HCT116 (cell line): ENCODE results near the gene TRAIP. TPM values are rescaled to one million over a fixed set of nuclear protein-coding genes. Genes with fewer than 3 reads are reported as not detected.

Experiments
- ATAC-seq: fragments of 200-7000 bp; cut with Tn5 transposase; 2 replicates; pipeline ENCODE4 v1.9.1; 2020; ENCODE audit warnings: mild to moderate bottlenecking, moderate library complexity
- BruUV-seq: library from RNA; stranded (reverse); fragments of 400-500 nt; replicated peaks from 2 replicates; lab custom pipeline; 2021; lab: Mats Ljungman, UMichigan
- CTCF ChIA-PET: fragments of 300-600 bp; sonication (Branson Sonifier 250); formaldehyde crosslinking; loops from one replicate; lab custom pipeline; 2021; ENCODE audit warnings: antibody characterized with exemption; lab: Charles Lee
- POLR2A ChIA-PET: fragments of 300-600, 350-600 bp; sonication (Branson Sonifier 250); formaldehyde crosslinking; loops from one replicate; lab custom pipeline; 2021; ENCODE audit warnings: antibody characterized with exemption; lab: Charles Lee
- RAD21 ChIA-PET, 2 experiments: fragments of 300-600 bp; sonication (Branson Sonifier 250); formaldehyde crosslinking; loops; one replicate each; lab custom pipeline; 2023; ENCODE audit warnings: low total read pairs in 2 of 2; ENCODE audit not compliant: uncharacterized antibody in 2 of 2, unreplicated experiment in 2 of 2, low non-redundant PET in 1 of 2; lab: Charles Lee
- DNase-seq: peaks from one replicate; pipeline ENCODE4 v3.0.0-alpha.2; 2010; ENCODE audit warnings: low read depth, low spot score
- H2AFZ ChIP-seq: fragments of 200-600 bp; shearing (Covaris generic), sonication (generic); 2 replicates; pipeline ENCODE4 v1.6.1; 2017; ENCODE audit warnings: low read depth, mixed run types, mixed read lengths, antibody characterized with exemption, low read length; ENCODE audit not compliant: poor library complexity, severe bottlenecking
- H3K27ac ChIP-seq: 2 replicates; pipeline ENCODE4 v1.5.1; 2012; ENCODE audit warnings: low read depth, low read length
- H3K27me3 ChIP-seq: fragments of 200-600 bp; sonication (generic); 2 replicates; pipeline ENCODE4 v1.6.1; 2016; ENCODE audit warnings: mixed run types, low read length, mixed read lengths; ENCODE audit not compliant: insufficient read depth
- H3K36me3 ChIP-seq, 2 experiments: fragments of 200-500 bp in 1 of 2; fragments of 200-600 bp in 1 of 2; sonication (Bioruptor generic) in 1 of 2; sonication (generic) in 1 of 2; 2 replicates each; pipeline versions ENCODE4 v1.5.1 to v1.6.1; 2014 to 2016; ENCODE audit warnings: low read length in 2 of 2, inconsistent platforms in 1 of 2, mixed read lengths in 1 of 2, mixed run types in 1 of 2; ENCODE audit not compliant: insufficient read depth in 2 of 2, control insufficient read depth in 1 of 2
- H3K4me1 ChIP-seq, 2 experiments: fragments of 200-600 bp in 1 of 2; sonication (generic) in 1 of 2; 2 replicates each; pipeline versions ENCODE4 v1.5.1 to v1.6.1; 2012 to 2017; ENCODE audit warnings: low read length in 2 of 2, inconsistent platforms in 1 of 2, mild to moderate bottlenecking in 1 of 2, mixed read lengths in 1 of 2, mixed run types in 1 of 2, moderate library complexity in 1 of 2; ENCODE audit not compliant: insufficient read depth in 2 of 2, control insufficient read depth in 1 of 2
- H3K4me2 ChIP-seq: fragments of 200-600 bp; sonication (generic); 2 replicates; pipeline ENCODE4 v1.6.1; 2017; ENCODE audit warnings: mixed run types, low read length, mixed read lengths
- H3K4me3 ChIP-seq, 2 experiments: fragments of 200-600 bp in 1 of 2; sonication (generic) in 1 of 2; replicated peaks in 1 of 2; 2 replicates each; pipeline ENCODE4 v1.5.1; 2011 to 2016; ENCODE audit warnings: low read length in 2 of 2, control low read depth in 1 of 2, low read depth in 1 of 2, mild to moderate bottlenecking in 1 of 2, mixed read lengths in 1 of 2, mixed run types in 1 of 2
- H3K79me2 ChIP-seq: fragments of 200-600 bp; sonication (generic); 2 replicates; pipeline ENCODE4 v1.6.1; 2017; ENCODE audit warnings: mild to moderate bottlenecking, mixed run types, low read length, moderate library complexity, mixed read lengths; ENCODE audit not compliant: insufficient read depth
- H3K9ac ChIP-seq: fragments of 200-600 bp; sonication (generic); 2 replicates; pipeline ENCODE4 v1.6.1; 2016; ENCODE audit warnings: low read length, mixed read lengths
- H3K9me2 ChIP-seq: fragments of 200-600 bp; sonication (generic), shearing (Covaris generic); 2 replicates; pipeline ENCODE4 v1.6.1; 2017; ENCODE audit warnings: mixed run types, mild to moderate bottlenecking, moderate library complexity; ENCODE audit not compliant: insufficient read depth
- H3K9me3 ChIP-seq, 2 experiments: fragments of 200-500 bp in 1 of 2; fragments of 200-600 bp in 1 of 2; sonication (Bioruptor generic) in 1 of 2; sonication (generic) in 1 of 2; 2 replicates each; pipeline ENCODE4 v1.6.1; 2014 to 2017; ENCODE audit warnings: low read length in 2 of 2, mixed read lengths in 2 of 2, inconsistent platforms in 1 of 2, low read depth in 1 of 2, mild to moderate bottlenecking in 1 of 2, mixed run types in 1 of 2, moderate library complexity in 1 of 2; ENCODE audit not compliant: control insufficient read depth in 1 of 2, insufficient read depth in 1 of 2
- H4K20me1 ChIP-seq: fragments of 200-600 bp; sonication (generic), shearing (Covaris generic); 2 replicates; pipeline ENCODE4 v1.6.1; 2017; ENCODE audit warnings: mixed run types, mild to moderate bottlenecking, moderate library complexity; ENCODE audit not compliant: insufficient read depth
- CEBPB ChIP-seq: IDR thresholded peaks from 2 replicates; pipeline ENCODE4 v1.6.1; 2012; ENCODE audit warnings: low read depth
- FOSL1 ChIP-seq: IDR thresholded peaks from 2 replicates; pipeline ENCODE4 v1.6.1; 2012; ENCODE audit warnings: low read depth
- JUND ChIP-seq: IDR thresholded peaks from 2 replicates; pipeline ENCODE4 v1.6.1; 2012
- POLR2A ChIP-seq: IDR thresholded peaks from 2 replicates; pipeline ENCODE4 v1.7.0; 2011; ENCODE audit warnings: borderline replicate concordance; ENCODE audit not compliant: insufficient read depth, insufficient read length; ENCODE audit errors: extremely low read depth
- POLR2AphosphoS5 ChIP-seq: IDR thresholded peaks from 2 replicates; pipeline ENCODE4 v1.6.1; 2011; ENCODE audit warnings: mild to moderate bottlenecking, low read depth, low read length, moderate library complexity
- RAD21 ChIP-seq: IDR thresholded peaks from 2 replicates; pipeline ENCODE4 v1.6.1; 2012; ENCODE audit warnings: low read depth, mild to moderate bottlenecking
- TCF7L2 ChIP-seq: IDR thresholded peaks from 2 replicates; pipeline ENCODE4 v1.7.0; 2011; ENCODE audit warnings: borderline replicate concordance, inconsistent platforms; ENCODE audit not compliant: insufficient read depth, insufficient read length; ENCODE audit errors: extremely low read depth
- intact Hi-C: fragments of 100-400 bp; cut with micrococcal nuclease; formaldehyde crosslinking; loops from 2 replicates; pipeline ENCODE4 v1.10.0; 2022
- total RNA-seq: library from RNA; stranded (reverse); gene quantifications from one replicate; pipeline ENCODE4 v1.2.1, GENCODE V29; 2021; ENCODE audit not compliant: unreplicated experiment
- TF ChIP-seq, protein P1 (sequence below), 3 experiments: fragments of 200-600 bp in 1 of 3; sonication (generic) in 1 of 3; IDR thresholded peaks in 2 of 3; conservative IDR thresholded peaks in 1 of 3; 2 replicates each; pipeline ENCODE4 v1.5.1; 2012 to 2017; ENCODE audit warnings: low read depth in 2 of 3, low read length in 2 of 3, antibody characterized with exemption in 1 of 3, borderline replicate concordance in 1 of 3, control low read depth in 1 of 3, mild to moderate bottlenecking in 1 of 3, mixed read lengths in 1 of 3, mixed run types in 1 of 3, moderate library complexity in 1 of 3; ENCODE audit not compliant: insufficient read depth in 1 of 3

The TRAIP gene
- total RNA-seq, 1 experiment from 2014 or later = 25.5 TPM

DNA sequence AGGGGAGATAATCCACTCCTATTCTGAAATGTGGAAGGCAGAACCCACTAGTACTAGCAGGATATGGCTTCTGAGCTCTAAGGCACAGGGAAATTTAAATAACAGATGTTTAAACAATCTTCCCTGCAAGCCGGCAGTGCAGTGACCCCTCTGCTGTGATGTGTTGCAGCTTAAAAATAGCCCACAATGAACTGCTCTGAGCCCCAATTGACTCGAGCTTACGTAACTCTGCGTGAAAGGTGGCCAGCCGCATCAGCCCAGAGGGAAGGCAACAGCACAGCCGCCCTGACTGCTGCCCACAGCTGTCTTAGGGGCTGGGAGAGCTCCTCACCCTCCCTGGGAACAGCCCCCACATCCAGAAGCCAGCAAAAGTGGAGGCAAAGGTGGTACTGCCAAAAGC is 25.8 kb upstream of the TRAIP start (continued):
- TF ChIP-seq, protein P1, sequence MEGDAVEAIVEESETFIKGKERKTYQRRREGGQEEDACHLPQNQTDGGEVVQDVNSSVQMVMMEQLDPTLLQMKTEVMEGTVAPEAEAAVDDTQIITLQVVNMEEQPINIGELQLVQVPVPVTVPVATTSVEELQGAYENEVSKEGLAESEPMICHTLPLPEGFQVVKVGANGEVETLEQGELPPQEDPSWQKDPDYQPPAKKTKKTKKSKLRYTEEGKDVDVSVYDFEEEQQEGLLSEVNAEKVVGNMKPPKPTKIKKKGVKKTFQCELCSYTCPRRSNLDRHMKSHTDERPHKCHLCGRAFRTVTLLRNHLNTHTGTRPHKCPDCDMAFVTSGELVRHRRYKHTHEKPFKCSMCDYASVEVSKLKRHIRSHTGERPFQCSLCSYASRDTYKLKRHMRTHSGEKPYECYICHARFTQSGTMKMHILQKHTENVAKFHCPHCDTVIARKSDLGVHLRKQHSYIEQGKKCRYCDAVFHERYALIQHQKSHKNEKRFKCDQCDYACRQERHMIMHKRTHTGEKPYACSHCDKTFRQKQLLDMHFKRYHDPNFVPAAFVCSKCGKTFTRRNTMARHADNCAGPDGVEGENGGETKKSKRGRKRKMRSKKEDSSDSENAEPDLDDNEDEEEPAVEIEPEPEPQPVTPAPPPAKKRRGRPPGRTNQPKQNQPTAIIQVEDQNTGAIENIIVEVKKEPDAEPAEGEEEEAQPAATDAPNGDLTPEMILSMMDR (IDR thresholded peaks at IDR 0.05 in 2 of 3, conservative IDR thresholded peaks at IDR 0.05 in 1 of 3; ENCODE audit: borderline replicate concordance in 1 of 3, insufficient read depth in 1 of 3, low read depth in 2 of 3, low read length in 2 of 3) = no peak
- TF ChIP-seq CEBPB (no peak), JUND (no peak), RAD21 (no peak), POLR2AphosphoS5 (no peak), POLR2A (no peak)

DNA sequence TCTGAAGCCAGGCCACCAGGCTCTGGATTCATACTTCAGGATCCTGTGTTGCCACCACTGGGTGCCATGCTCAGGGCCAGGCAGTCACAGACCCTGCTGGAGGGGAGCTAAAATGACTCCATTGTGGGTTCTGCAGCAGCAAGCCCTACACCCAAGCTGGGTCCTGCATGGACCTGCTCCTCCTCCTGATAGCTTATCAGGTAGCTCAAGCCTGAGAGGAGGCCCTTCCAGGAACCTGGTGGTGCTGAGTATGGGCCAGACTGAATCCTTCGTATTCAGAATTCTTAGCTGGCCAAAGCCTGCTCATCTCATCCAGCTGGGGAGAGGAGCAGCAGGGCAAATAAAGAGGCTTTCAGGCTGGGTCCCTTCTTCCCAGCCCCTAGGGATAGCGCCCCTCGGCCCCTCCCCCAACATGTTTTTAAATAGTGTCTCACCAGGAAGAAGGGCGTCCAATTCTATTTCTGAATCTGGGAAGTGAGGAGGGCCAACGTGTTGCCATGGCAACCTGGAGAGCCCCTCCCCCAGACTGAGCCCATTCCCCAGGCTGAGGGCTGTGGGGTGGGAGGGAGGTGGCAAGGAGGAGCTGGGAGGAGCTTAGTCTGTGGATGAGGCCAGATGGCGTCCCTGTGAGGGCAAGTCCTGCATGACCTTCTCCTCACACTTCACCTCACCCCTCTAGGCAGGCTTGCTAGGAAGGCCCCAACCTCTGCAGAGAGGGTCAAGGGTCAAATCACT is 24.4 kb upstream of the TRAIP start:
- H3K4me2 ChIP-seq = no peak overlapping the region
- H3K79me2 ChIP-seq = no peaks in the 10 kb centered on the region
- H3K9me2 ChIP-seq = no peaks in the 10 kb centered on the region
- BruUV-seq = no TSS peak
- RAD21 ChIA-PET = no interaction called here
- no peak overlapping the region for H2AFZ ChIP-seq
- H3K9ac ChIP-seq = no peak overlapping the region
- CTCF ChIA-PET = interaction anchor here (0.6 kb wide), 1 partner anchor 41 kb away, joined by 3 read pairs; no protein-coding TSS in a partner anchor
- POLR2A ChIA-PET = interaction anchor here (0.9 to 8.4 kb wide), 2 partner anchors 8 to 20 kb away, joined by 3 to 43 read pairs; partner anchors contain the start of gene MST1R
- DNase-seq (no peak), ATAC-seq (peak; percentile 12; the same call in 1 of the 2 replicates)
- H4K20me1 ChIP-seq = no peaks in the 10 kb centered on the region
- no peaks in the 10 kb centered on the region for H3K27me3 ChIP-seq
- no peak overlapping the region for H3K4me3 ChIP-seq
- no peaks in the 10 kb centered on the region for H3K36me3 ChIP-seq
- intact Hi-C loops = no loop called here
- peaks cover 0 to 14% of the 10 kb centered on the region in 2 experiments; a peak in 1 of 4 replicates for H3K4me1 ChIP-seq
- no peaks in the 10 kb centered on the region for H3K9me3 ChIP-seq
- TF ChIP-seq POLR2AphosphoS5 = peak; percentile 8; the same call in 1 of the 2 replicates
- no peak for TF ChIP-seq FOSL1
- no peak for TF ChIP-seq TCF7L2
- TF ChIP-seq, all 23 proteins: peak for 1
- no peak overlapping the region for H3K27ac ChIP-seq
